ENCODE measurements around the gene FCGR3A.
"Not testable (repeated sequence)": the region's sequence is repeated elsewhere in the genome, so short reads cannot be mapped to it uniquely, and the experiment has no call there.

DNA sequence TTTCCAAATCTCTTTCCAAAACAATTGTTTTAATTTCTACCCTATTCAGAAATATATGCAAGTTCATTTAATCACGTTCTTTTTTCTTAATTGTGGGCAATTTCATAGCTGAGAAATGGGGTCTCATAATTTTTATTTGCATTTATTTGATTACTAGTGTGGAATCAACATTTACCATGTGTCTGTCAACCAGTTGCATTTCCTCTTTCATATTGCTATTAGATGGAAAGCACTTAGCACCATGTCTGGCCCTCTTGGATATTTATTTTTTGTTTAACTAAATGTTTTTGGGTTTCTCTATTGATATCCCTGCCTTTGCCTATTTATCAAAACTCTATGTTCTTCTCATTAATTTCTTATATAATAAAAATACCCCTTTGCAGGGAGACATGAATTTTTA is 13.9 kb upstream of the FCGR3A start:
- TF ChIP-seq, protein P1, sequence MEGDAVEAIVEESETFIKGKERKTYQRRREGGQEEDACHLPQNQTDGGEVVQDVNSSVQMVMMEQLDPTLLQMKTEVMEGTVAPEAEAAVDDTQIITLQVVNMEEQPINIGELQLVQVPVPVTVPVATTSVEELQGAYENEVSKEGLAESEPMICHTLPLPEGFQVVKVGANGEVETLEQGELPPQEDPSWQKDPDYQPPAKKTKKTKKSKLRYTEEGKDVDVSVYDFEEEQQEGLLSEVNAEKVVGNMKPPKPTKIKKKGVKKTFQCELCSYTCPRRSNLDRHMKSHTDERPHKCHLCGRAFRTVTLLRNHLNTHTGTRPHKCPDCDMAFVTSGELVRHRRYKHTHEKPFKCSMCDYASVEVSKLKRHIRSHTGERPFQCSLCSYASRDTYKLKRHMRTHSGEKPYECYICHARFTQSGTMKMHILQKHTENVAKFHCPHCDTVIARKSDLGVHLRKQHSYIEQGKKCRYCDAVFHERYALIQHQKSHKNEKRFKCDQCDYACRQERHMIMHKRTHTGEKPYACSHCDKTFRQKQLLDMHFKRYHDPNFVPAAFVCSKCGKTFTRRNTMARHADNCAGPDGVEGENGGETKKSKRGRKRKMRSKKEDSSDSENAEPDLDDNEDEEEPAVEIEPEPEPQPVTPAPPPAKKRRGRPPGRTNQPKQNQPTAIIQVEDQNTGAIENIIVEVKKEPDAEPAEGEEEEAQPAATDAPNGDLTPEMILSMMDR (IDR thresholded peaks at IDR 0.05; ENCODE audit: low read depth, low read length, poor library complexity, severe bottlenecking), result not testable (repeated sequence)
- not testable (repeated sequence) for TF ChIP-seq EZH2phosphoT487 (IDR thresholded peaks at IDR 0.05; ENCODE audit: borderline replicate concordance, low read length)

Measured in DOHH2 (cell line).